SK-N-SH (cell line): ENCODE measurements around the gene SPC25. TPM values are rescaled to one million over a fixed set of nuclear protein-coding genes. Genes with fewer than 3 reads are reported as not detected.
A peak's percentile ranks its signal among the peaks of the same experiment; 100 is the strongest.

Experiments used
- CTCF ChIA-PET: fragments of 300-600, 350-600 bp; formaldehyde crosslinking; extraction: SDS; loops from one replicate; lab custom pipeline; 2021; lab: Yijun Ruan, JAX
- POLR2A ChIA-PET: fragments of 350-600 bp; sonication (Branson Sonifier 250); formaldehyde crosslinking; extraction: SDS; loops from one replicate; lab custom pipeline; 2020; ENCODE audit warnings: antibody characterized with exemption, inconsistent platforms; lab: Yijun Ruan, JAX
- DNase-seq: peaks from one replicate; pipeline ENCODE4 v3.0.0; 2012
- H2AFZ ChIP-seq: fragments of 200-600 bp; sonication (generic); 2 replicates; pipeline ENCODE4 v1.8.1; 2016; ENCODE audit warnings: antibody characterized with exemption, mild to moderate bottlenecking, low read depth
- H3F3A ChIP-seq: fragments of 200-600 bp; sonication (generic); replicated peaks from 2 replicates; pipeline ENCODE3; 2016; ENCODE audit warnings: antibody characterized with exemption, mild to moderate bottlenecking; ENCODE audit not compliant: insufficient read depth
- H3K27ac ChIP-seq, 2 experiments: fragments of 200-500 bp in 1 of 2; fragments of 200-600 bp in 1 of 2; sonication (Bioruptor generic) in 1 of 2; sonication (generic), shearing (Covaris generic) in 1 of 2; 2 replicates each; pipeline versions ENCODE4 v1.5.1 to v1.6.1; 2014 to 2016; ENCODE audit warnings: low read depth in 2 of 2, inconsistent platforms in 1 of 2, low read length in 1 of 2, mild to moderate bottlenecking in 1 of 2, mixed read lengths in 1 of 2
- H3K27me3 ChIP-seq: fragments of 200-600 bp; sonication (generic), shearing (Covaris generic); 2 replicates; pipeline ENCODE4 v1.6.1; 2016; ENCODE audit warnings: mixed run types; ENCODE audit not compliant: insufficient read depth
- H3K36me3 ChIP-seq, 2 experiments: fragments of 200-500 bp in 1 of 2; fragments of 200-600 bp in 1 of 2; sonication (Bioruptor generic) in 1 of 2; sonication (generic) in 1 of 2; replicated peaks in 1 of 2; 2 replicates each; pipeline versions ENCODE3 to v1.5.1; 2014 to 2016; ENCODE audit warnings: low read length in 1 of 2, mild to moderate bottlenecking in 1 of 2; ENCODE audit not compliant: insufficient read depth in 2 of 2, control insufficient read depth in 1 of 2
- H3K4me1 ChIP-seq, 2 experiments: fragments of 200-500 bp in 1 of 2; fragments of 200-600 bp in 1 of 2; sonication (Bioruptor generic) in 1 of 2; sonication (generic), shearing (Covaris generic) in 1 of 2; 2 replicates each; pipeline versions ENCODE4 v1.5.1 to v1.6.1; 2014 to 2016; ENCODE audit warnings: low read depth in 1 of 2, low read length in 1 of 2, mixed run types in 1 of 2; ENCODE audit not compliant: insufficient read depth in 2 of 2, control insufficient read depth in 1 of 2
- H3K4me2 ChIP-seq: fragments of 200-600 bp; sonication (generic), shearing (Covaris generic); 2 replicates; pipeline ENCODE4 v1.6.1; 2017; ENCODE audit warnings: mixed run types
- H3K4me3 ChIP-seq, 2 experiments: fragments of 200-500 bp in 1 of 2; fragments of 200-600 bp in 1 of 2; sonication (Bioruptor generic) in 1 of 2; sonication (generic), shearing (Covaris generic) in 1 of 2; 2 replicates each; pipeline versions ENCODE4 v1.5.1 to v1.8.1; 2014 to 2016; ENCODE audit warnings: low read depth in 2 of 2, inconsistent platforms in 1 of 2, low read length in 1 of 2, mild to moderate bottlenecking in 1 of 2, mixed read lengths in 1 of 2, moderate library complexity in 1 of 2
- H3K79me2 ChIP-seq: fragments of 200-600 bp; sonication (generic); 2 replicates; pipeline ENCODE4 v1.8.1; 2017; ENCODE audit warnings: mild to moderate bottlenecking; ENCODE audit not compliant: insufficient read depth
- H3K9ac ChIP-seq: fragments of 200-600 bp; sonication (generic); 2 replicates; pipeline ENCODE4 v1.6.1; 2017; ENCODE audit warnings: mixed run types
- H3K9me2 ChIP-seq: fragments of 200-600 bp; sonication (generic); 2 replicates; pipeline ENCODE4 v1.6.1; 2017; ENCODE audit warnings: mixed run types
- H3K9me3 ChIP-seq: fragments of 200-600 bp; sonication (generic); 2 replicates; pipeline ENCODE4 v1.6.1; 2017; ENCODE audit warnings: mixed run types, mild to moderate bottlenecking, moderate library complexity
- H4K20me1 ChIP-seq: fragments of 200-600 bp; sonication (generic); 2 replicates; pipeline ENCODE4 v1.6.1; 2017; ENCODE audit warnings: mild to moderate bottlenecking, mixed run types; ENCODE audit not compliant: insufficient read depth
- CHD2 ChIP-seq: fragments of 150-350 bp; IDR thresholded peaks from 2 replicates; pipeline ENCODE4 v1.6.1; 2018; ENCODE audit warnings: low read length; ENCODE audit not compliant: partially characterized antibody
- ELF1 ChIP-seq: IDR thresholded peaks from 2 replicates; pipeline ENCODE4 v1.4.0; 2012
- EP300 ChIP-seq, 2 experiments: IDR thresholded peaks; 2 replicates each; pipeline versions ENCODE4 v1.4.0 to v1.6.1; 2012; ENCODE audit warnings: borderline replicate concordance in 1 of 2, low read depth in 1 of 2, low read length in 1 of 2
- EZH2phosphoT487 ChIP-seq: fragments of 200-600 bp; sonication (generic); IDR thresholded peaks from 2 replicates; pipeline ENCODE4 v1.6.1; 2017; ENCODE audit warnings: low read depth, mixed run types, mild to moderate bottlenecking, antibody characterized with exemption, moderate library complexity, borderline replicate concordance
- FOXM1 ChIP-seq: IDR thresholded peaks from 2 replicates; pipeline ENCODE4 v1.4.0; 2012; ENCODE audit warnings: low read depth, mild to moderate bottlenecking
- GABPA ChIP-seq: IDR thresholded peaks from 2 replicates; pipeline ENCODE4 v1.4.0; 2012; ENCODE audit warnings: low read depth, mild to moderate bottlenecking
- GATA2 ChIP-seq: sonication (generic); formaldehyde crosslinking; IDR thresholded peaks from 2 replicates; pipeline ENCODE4 v1.5.0; 2020; ENCODE audit warnings: mild to moderate bottlenecking, missing genetic modification reagents
- MXI1 ChIP-seq: IDR thresholded peaks from 2 replicates; pipeline ENCODE4 v1.6.1; 2012; ENCODE audit warnings: mild to moderate bottlenecking, low read depth, low read length, improper control_type of control experiment
- POLR2AphosphoS5 ChIP-seq: IDR thresholded peaks from 2 replicates; pipeline ENCODE4 v1.6.1; 2012; ENCODE audit warnings: low read depth, low read length
- RCOR1 ChIP-seq: fragments of 150-350 bp; IDR thresholded peaks from 2 replicates; pipeline ENCODE4 v1.6.1; 2017; ENCODE audit warnings: antibody characterized with exemption, low read length
- RXRA ChIP-seq: IDR thresholded peaks from 2 replicates; pipeline ENCODE4 v1.4.0; 2012; ENCODE audit warnings: low read depth, mild to moderate bottlenecking, borderline replicate concordance
- SIN3A ChIP-seq: IDR thresholded peaks from 2 replicates; pipeline ENCODE4 v1.6.1; 2012; ENCODE audit warnings: low read depth, mild to moderate bottlenecking, low read length, moderate library complexity, borderline replicate concordance
- TAF1 ChIP-seq: IDR thresholded peaks from 2 replicates; pipeline ENCODE4 v1.6.1; 2012; ENCODE audit warnings: low read depth, mild to moderate bottlenecking, low read length, moderate library complexity, borderline replicate concordance
- YY1 ChIP-seq: IDR thresholded peaks from 2 replicates; pipeline ENCODE4 v1.4.0; 2012; ENCODE audit warnings: low read depth, mild to moderate bottlenecking
- WGBS: methylation state at CpG from one replicate; pipeline ENCODE4 v1.1.6; 2017; ENCODE audit warnings: low lambda C conversion rate; 5-methylcytosine and 5-hydroxymethylcytosine counted together
- polyA plus RNA-seq, 3 experiments: library from polyadenylated mRNA; depleted of rRNA; stranded (reverse); fragments of >200 nt; gene quantifications; 2 replicates each; pipeline ENCODE4 v1.2.3, GENCODE V29; 2012
- TF ChIP-seq, protein P1 (sequence below): IDR thresholded peaks from 2 replicates; pipeline ENCODE4; 2012
- TF ChIP-seq, protein P2 (sequence below): IDR thresholded peaks from 2 replicates; pipeline ENCODE4 v1.4.0; 2012; ENCODE audit warnings: low read depth
- TF ChIP-seq, protein P3 (sequence below): fragments of 150-350 bp; IDR thresholded peaks from 2 replicates; pipeline ENCODE4 v1.6.1; 2016; ENCODE audit warnings: mild to moderate bottlenecking, low read depth, low read length
- TF ChIP-seq, protein P4 (sequence below): IDR thresholded peaks from 2 replicates; pipeline ENCODE4 v1.4.0; 2012; ENCODE audit warnings: low read depth, borderline replicate concordance
- TF ChIP-seq, protein P5 (sequence below): IDR thresholded peaks from 2 replicates; pipeline ENCODE4 v1.4.0; 2012; ENCODE audit warnings: low read depth, borderline replicate concordance

SPC25 gene, protein sequence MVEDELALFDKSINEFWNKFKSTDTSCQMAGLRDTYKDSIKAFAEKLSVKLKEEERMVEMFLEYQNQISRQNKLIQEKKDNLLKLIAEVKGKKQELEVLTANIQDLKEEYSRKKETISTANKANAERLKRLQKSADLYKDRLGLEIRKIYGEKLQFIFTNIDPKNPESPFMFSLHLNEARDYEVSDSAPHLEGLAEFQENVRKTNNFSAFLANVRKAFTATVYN
- 4.8 TPM in 2 replicates for polyA plus RNA-seq (2012; rRNA removed)
- polyA plus RNA-seq (2012; cell fraction: cytosol; rRNA removed) = 6.9 and 9.4 TPM in 2 replicates
- polyA plus RNA-seq (2012; cell fraction: nucleus; rRNA removed) = 0.90 and 1.2 TPM in 2 replicates

DNA sequence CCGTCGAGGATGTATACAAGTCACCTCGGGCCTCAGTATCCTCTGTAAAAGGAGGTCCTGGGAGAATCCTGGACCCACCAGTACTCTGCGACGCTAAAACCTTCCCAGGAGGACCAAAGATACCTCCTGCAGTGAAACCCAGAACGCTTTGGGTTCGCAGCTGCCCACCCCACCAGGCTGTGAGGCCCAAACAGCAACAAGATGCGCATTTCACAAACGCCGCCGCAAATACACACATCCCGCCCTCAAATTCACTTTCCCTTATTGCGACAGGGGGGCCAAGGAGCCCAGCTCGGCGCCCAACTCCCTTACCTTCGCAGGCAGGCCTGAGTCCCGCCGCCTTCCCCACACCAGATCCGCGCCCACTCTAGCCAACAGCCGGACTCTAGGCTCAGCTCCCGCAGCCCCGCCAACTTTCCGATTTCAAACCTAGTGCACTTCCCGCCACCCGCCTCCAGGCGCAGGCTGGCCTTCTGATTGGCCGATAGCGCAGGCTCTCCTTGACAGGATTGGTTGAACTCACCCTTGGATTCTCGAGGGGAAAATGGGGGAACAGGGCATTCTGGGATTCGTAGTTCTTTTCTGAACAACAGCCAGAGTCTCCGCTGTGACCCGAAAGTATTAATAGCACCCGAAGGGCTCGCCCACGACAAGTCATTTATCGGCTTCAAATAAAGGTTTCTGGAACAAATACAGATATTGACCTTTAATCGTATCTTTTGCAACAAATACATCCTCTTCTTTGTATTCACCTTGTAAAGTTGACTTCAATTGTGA is at the start of gene SPC25:
Gene SPC25, minus strand, starts transcription at position 425 of the 777 bp plus-strand sequence. CDS start 911 bp downstream, outside the sequence.
- CTCF ChIA-PET = no interaction called here

More for the DNA sequence above, at the start of gene SPC25:
- H3K9ac ChIP-seq = peak within 1 kb of the TSS; percentile 72
- no peaks in the 10 kb centered on the region for H3K9me2 ChIP-seq
- peak within 1 kb of the TSS; percentile 74 to 90 for H3K4me3 ChIP-seq
- no peaks in the 10 kb centered on the region for H3K9me3 ChIP-seq
- H3K36me3 ChIP-seq = no peaks in the 10 kb centered on the region
- 0 out of 4 replicates have a peak within 1 kb of the TSS, but pooled peaks of 1 of the 2 experiments have one; percentile 19 for H3K27ac ChIP-seq
- H3K79me2 ChIP-seq = peaks cover 21% of the 10 kb centered on the region
- H4K20me1 ChIP-seq = no peaks in the 10 kb centered on the region
- peak; percentile 93 for DNase-seq
- peak within 1 kb of the TSS; percentile 81 for H3K4me2 ChIP-seq
- TF ChIP-seq, protein P1, sequence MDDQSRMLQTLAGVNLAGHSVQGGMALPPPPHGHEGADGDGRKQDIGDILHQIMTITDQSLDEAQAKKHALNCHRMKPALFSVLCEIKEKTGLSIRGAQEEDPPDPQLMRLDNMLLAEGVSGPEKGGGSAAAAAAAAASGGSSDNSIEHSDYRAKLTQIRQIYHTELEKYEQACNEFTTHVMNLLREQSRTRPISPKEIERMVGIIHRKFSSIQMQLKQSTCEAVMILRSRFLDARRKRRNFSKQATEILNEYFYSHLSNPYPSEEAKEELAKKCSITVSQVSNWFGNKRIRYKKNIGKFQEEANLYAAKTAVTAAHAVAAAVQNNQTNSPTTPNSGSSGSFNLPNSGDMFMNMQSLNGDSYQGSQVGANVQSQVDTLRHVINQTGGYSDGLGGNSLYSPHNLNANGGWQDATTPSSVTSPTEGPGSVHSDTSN = no peak
- peak; percentile 99 for TF ChIP-seq CHD2
- peak; percentile 24; the same call in 1 of the 2 replicates for TF ChIP-seq RCOR1
- TF ChIP-seq YY1 = peak; percentile 78
- TF ChIP-seq EZH2phosphoT487 = no peak
- no peak for TF ChIP-seq EP300 (IDR thresholded peaks at IDR 0.05; ENCODE audit: borderline replicate concordance in 1 of 2, low read depth in 1 of 2, low read length in 1 of 2)
- TF ChIP-seq SIN3A = peak; percentile 71; the same call in 1 of the 2 replicates
- peak; percentile 60 for TF ChIP-seq POLR2AphosphoS5
- no peak for TF ChIP-seq ELF1
- peak; percentile 69 for TF ChIP-seq MXI1
- TF ChIP-seq, protein P2, sequence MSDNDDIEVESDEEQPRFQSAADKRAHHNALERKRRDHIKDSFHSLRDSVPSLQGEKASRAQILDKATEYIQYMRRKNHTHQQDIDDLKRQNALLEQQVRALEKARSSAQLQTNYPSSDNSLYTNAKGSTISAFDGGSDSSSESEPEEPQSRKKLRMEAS = peak; percentile 30; the same call in 1 of the 2 replicates
- no peak for TF ChIP-seq RXRA
- TF ChIP-seq FOXM1 = peak; percentile 40; the same call in 1 of the 2 replicates
- TF ChIP-seq, protein P3, sequence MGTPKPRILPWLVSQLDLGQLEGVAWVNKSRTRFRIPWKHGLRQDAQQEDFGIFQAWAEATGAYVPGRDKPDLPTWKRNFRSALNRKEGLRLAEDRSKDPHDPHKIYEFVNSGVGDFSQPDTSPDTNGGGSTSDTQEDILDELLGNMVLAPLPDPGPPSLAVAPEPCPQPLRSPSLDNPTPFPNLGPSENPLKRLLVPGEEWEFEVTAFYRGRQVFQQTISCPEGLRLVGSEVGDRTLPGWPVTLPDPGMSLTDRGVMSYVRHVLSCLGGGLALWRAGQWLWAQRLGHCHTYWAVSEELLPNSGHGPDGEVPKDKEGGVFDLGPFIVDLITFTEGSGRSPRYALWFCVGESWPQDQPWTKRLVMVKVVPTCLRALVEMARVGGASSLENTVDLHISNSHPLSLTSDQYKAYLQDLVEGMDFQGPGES = peak; percentile 81
- TF ChIP-seq GABPA = peak; percentile 58
- TF ChIP-seq, protein P4, sequence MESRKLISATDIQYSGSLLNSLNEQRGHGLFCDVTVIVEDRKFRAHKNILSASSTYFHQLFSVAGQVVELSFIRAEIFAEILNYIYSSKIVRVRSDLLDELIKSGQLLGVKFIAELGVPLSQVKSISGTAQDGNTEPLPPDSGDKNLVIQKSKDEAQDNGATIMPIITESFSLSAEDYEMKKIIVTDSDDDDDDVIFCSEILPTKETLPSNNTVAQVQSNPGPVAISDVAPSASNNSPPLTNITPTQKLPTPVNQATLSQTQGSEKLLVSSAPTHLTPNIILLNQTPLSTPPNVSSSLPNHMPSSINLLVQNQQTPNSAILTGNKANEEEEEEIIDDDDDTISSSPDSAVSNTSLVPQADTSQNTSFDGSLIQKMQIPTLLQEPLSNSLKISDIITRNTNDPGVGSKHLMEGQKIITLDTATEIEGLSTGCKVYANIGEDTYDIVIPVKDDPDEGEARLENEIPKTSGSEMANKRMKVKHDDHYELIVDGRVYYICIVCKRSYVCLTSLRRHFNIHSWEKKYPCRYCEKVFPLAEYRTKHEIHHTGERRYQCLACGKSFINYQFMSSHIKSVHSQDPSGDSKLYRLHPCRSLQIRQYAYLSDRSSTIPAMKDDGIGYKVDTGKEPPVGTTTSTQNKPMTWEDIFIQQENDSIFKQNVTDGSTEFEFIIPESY = peak; percentile 98
- TF ChIP-seq GATA2 = no peak
- TF ChIP-seq, protein P5, sequence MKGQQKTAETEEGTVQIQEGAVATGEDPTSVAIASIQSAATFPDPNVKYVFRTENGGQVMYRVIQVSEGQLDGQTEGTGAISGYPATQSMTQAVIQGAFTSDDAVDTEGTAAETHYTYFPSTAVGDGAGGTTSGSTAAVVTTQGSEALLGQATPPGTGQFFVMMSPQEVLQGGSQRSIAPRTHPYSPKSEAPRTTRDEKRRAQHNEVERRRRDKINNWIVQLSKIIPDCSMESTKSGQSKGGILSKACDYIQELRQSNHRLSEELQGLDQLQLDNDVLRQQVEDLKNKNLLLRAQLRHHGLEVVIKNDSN = no peak
- TF ChIP-seq TAF1 = peak; percentile 61; the same call in 1 of the 2 replicates
- H2AFZ ChIP-seq = peak within 1 kb of the TSS; percentile 97
- WGBS = under 1% methylated on average over 26 of the region's 38 CpGs
- peaks cover 6% of the 10 kb centered on the region for H3F3A ChIP-seq
- POLR2A ChIA-PET = no interaction called here
- peaks cover 6 to 7% of the 10 kb centered on the region in 2 experiments; a peak in 2 of 4 replicates for H3K4me1 ChIP-seq
- H3K27me3 ChIP-seq = no peaks in the 10 kb centered on the region
